ENCODE results near the gene CELF4. TPM values are rescaled to one million over a fixed set of nuclear protein-coding genes. Genes with fewer than 3 reads are reported as not detected.

CELF4 gene
- total and polyA plus RNA-seq, 2 donors (not counting 3 experiments of a cell fraction or from before 2014, with no cell fraction given): not detected

DNA sequence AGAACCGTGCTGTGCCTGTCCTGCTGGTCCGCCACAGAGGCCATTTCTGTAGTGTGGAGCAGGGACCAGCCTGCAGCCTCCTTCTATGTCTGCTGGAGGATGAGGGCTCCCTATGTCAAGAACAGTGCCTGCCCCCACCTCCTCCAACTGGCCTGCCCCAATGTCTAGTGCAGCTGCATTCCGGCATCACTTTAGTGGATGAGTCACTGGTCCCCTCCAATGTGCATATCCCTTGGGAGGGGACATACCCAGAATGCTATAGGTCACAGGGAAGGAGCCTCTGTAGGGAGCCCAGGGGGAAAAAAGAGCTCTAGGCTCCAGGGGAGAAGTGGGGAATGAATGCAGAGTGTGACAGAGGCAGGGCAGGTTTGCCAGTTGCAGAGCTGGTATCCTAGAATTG is 219.6 kb downstream of the CELF4 start:
- Histone ChIP-seq H3K9me3 (replicated peaks; ENCODE audit: control insufficient read depth, insufficient read depth, low read length) (no peaks in the 10 kb centered on the region), H3K4me1 (ENCODE audit: control insufficient read depth, extremely low read depth, insufficient read depth, low read length) (no peaks in the 10 kb centered on the region), H3K27ac (ENCODE audit: insufficient read depth, low read depth, low read length) (no peak overlapping the region), H3K4me3 (replicated peaks in 1 of 3; ENCODE audit: insufficient read depth in 1 of 3, low read depth in 1 of 3, low read length in 3 of 3) (no peak overlapping the region), H3K4me2 (ENCODE audit: insufficient read depth, low read length) (no peak overlapping the region), H3K36me3 (ENCODE audit: control insufficient read depth in 2 of 2, extremely low read depth in 1 of 2, insufficient read depth in 2 of 2, low read length in 2 of 2) (no peaks in the 10 kb centered on the region), H3K79me2 (ENCODE audit: control insufficient read depth, insufficient read depth, low read length) (no peaks in the 10 kb centered on the region), H3K9ac (replicated peaks; ENCODE audit: extremely low read depth, insufficient read depth, low read length) (no peak overlapping the region), H3K9me1 (replicated peaks; ENCODE audit: control insufficient read depth, extremely low read depth, insufficient read depth, low read length) (no peaks in the 10 kb centered on the region), H3K27me3 (ENCODE audit: control insufficient read depth in 2 of 2, insufficient read depth in 2 of 2, low read length in 2 of 2) (peaks cover 0 to 2% of the 10 kb centered on the region in 2 experiments), H2AFZ (ENCODE audit: low read depth, low read length) (no peak overlapping the region), H4K20me1 (replicated peaks; ENCODE audit: control insufficient read depth, extremely low read depth, insufficient read depth, low read length) (no peaks in the 10 kb centered on the region)
- TF ChIP-seq EZH2 (IDR thresholded peaks at IDR 0.05; ENCODE audit: borderline replicate concordance, low read depth, low read length, severe bottlenecking) (no peak), MYC (IDR thresholded peaks at IDR 0.05; ENCODE audit: low read depth, low read length) (no peak), GATA2 (IDR thresholded peaks at IDR 0.05; ENCODE audit: insufficient read depth, insufficient read length, low read depth, low read length) (no peak), JUN (IDR thresholded peaks at IDR 0.05; ENCODE audit: borderline replicate concordance, insufficient read depth, insufficient read length, low read depth) (no peak), FOS (IDR thresholded peaks at IDR 0.05; ENCODE audit: borderline replicate concordance, insufficient read depth, low read length) (no peak), POLR2AphosphoS5 (IDR thresholded peaks at IDR 0.05; ENCODE audit: insufficient read depth, low read depth, low read length) (no peak), POLR2A (IDR thresholded peaks at IDR 0.05; ENCODE audit: low read depth, low read length) (no peak)
- TF ChIP-seq, protein P1, sequence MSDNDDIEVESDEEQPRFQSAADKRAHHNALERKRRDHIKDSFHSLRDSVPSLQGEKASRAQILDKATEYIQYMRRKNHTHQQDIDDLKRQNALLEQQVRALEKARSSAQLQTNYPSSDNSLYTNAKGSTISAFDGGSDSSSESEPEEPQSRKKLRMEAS (IDR thresholded peaks at IDR 0.05; ENCODE audit: insufficient read depth, insufficient read length): no peak
- TF ChIP-seq, protein P2, sequence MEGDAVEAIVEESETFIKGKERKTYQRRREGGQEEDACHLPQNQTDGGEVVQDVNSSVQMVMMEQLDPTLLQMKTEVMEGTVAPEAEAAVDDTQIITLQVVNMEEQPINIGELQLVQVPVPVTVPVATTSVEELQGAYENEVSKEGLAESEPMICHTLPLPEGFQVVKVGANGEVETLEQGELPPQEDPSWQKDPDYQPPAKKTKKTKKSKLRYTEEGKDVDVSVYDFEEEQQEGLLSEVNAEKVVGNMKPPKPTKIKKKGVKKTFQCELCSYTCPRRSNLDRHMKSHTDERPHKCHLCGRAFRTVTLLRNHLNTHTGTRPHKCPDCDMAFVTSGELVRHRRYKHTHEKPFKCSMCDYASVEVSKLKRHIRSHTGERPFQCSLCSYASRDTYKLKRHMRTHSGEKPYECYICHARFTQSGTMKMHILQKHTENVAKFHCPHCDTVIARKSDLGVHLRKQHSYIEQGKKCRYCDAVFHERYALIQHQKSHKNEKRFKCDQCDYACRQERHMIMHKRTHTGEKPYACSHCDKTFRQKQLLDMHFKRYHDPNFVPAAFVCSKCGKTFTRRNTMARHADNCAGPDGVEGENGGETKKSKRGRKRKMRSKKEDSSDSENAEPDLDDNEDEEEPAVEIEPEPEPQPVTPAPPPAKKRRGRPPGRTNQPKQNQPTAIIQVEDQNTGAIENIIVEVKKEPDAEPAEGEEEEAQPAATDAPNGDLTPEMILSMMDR (IDR thresholded peaks at IDR 0.05; ENCODE audit: extremely low read depth in 1 of 2, insufficient read depth in 1 of 2, low read depth in 1 of 2, low read length in 2 of 2): no peak
- DNase-seq (ENCODE audit: low read depth, low spot score) (no peak), FAIRE-seq (no peak)
- POLR2A ChIA-PET: no interaction called here
- intact Hi-C loops (cut with micrococcal nuclease): no loop called here
- CTCF ChIA-PET: no interaction called here
- dilution Hi-C loops (cut with MboI; ENCODE audit: extremely low pct_ligation_motif_present, low sequenced_read_pairs): no loop called here
- BruUV-seq (replicated peaks): no TSS peak
